NCI-H146 treated with DMSO at 0.1 percent for 48 hours (cell line): ENCODE measurements around the gene GPRC5B.

ENCODE experiments used
- DNase-seq: peaks from one replicate; lab custom pipeline; 2025; ENCODE audit not compliant: unreplicated experiment; lab: John Stamatoyannopoulos, UW

Gene GPRC5B, protein sequence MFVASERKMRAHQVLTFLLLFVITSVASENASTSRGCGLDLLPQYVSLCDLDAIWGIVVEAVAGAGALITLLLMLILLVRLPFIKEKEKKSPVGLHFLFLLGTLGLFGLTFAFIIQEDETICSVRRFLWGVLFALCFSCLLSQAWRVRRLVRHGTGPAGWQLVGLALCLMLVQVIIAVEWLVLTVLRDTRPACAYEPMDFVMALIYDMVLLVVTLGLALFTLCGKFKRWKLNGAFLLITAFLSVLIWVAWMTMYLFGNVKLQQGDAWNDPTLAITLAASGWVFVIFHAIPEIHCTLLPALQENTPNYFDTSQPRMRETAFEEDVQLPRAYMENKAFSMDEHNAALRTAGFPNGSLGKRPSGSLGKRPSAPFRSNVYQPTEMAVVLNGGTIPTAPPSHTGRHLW

DNA sequence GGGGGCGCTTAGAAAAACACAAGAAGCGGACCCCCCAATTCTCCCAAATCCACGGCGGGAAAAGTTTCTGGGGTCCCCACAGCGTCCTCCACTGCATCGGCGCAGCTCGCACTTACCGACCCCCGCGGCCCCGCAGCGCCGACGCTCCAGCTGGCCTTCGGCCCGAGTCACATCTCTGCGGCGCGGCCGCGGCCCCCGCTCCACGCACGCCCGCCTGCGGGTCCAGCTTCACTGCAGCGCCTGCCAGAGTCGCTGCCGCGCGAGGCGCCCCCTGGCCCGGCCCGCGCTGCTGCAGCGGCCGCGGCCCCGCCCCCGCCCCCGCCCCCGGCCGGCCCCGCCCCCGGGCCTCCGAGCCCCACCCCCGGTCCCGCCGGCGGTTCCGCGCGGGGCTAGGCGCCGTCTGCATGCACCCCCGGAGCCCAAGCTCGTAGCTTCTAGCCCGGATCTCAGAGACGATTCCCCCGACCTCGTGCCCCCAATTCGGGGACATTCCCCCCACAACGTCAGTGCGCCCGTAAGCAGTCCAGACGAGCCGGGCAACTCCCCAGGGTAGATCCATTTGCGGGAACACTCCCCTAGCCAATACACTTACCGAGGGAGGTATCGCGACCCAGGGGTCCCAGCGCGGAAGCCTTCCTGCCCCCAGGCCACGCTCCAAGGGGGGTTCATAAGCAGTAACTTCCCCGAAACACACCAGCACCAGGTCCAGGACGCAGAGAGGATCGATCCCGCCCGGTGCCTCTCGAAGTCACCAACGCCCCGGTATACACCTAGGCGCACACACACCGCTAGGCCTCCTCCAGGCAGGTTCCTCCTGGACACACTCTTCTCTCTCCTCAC, at the start of gene GPRC5B:
TSS of gene GPRC5B (minus strand) at position 238 of the 840 bp plus-strand sequence. CDS start 12,003 bp downstream, outside the sequence.
- peak; percentile 26 for DNase-seq

- DNase-seq, result no peak
These were observed 49.1 kb upstream of the GPRC5B start for GRCh38 chr16:19933740-19934139.

DNA sequence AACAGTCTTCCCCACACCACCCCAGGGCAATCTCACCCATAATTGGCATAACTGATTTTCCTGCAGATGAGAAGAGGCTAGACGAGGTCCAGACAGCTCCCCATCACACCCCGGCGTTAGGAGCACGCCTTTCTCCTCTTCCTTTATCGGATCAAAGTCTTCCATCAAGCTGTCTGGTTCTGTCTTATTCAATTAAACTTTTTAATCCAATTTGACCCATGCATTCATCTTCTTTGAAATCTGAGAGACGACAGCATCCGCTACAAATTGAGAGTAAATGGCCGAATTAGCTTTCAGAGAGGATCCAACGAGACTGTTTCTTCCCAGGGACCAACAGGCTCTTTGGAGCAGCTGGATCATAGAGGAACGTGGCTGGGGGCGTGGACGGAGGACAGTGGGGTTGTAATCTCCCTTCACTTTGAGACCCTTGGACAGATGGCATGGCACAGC, 44.4 kb upstream of the GPRC5B start:
- no peak for DNase-seq

DNA sequence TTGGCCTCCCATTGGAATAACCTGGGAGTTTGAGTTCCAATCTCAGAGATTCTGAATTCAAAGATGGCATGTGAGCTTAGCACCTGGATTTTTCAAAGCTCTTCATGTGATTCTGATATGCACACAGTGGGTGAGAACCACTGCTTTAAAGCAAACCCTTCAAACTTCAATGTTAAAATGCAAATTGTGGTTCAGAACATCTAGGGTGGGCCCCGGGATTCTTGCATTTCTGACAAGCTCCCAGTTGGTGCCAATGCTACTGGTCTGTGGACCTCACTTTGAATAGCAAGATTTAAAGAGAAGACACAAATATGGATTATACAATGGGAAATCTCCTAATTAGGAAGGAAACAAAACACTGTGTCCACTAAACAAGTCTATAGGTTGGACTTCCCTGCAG, 43.8 kb upstream of the GPRC5B start:
- no peak for DNase-seq

GRCh38 chr16:19926449-19927390, 42.1 kb upstream of the GPRC5B start:
- DNase-seq, result no peak

- no peak for DNase-seq
These were observed 38.7 kb upstream of the GPRC5B start for GRCh38 chr16:19923396-19923795.

DNA sequence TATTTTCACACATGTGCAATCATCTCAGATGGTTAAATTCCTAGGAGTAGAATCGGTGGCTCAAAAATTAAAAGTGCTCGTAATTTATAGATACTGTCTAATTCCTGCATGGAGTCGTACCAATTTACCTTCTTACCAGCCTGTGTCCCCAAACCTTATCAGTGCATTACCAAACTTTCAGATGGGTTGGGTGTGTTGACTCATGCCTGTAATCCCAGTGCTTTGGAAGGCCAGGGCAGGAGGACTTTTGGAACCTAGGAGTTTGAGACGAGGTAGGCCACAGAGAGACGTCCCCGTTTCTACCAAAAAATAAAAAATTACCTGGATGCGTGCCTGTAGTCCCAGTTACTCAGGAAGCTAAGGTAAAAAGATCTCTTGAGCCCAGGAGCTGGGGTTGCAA, 34.5 kb upstream of the GPRC5B start:
- DNase-seq, result no peak

DNA sequence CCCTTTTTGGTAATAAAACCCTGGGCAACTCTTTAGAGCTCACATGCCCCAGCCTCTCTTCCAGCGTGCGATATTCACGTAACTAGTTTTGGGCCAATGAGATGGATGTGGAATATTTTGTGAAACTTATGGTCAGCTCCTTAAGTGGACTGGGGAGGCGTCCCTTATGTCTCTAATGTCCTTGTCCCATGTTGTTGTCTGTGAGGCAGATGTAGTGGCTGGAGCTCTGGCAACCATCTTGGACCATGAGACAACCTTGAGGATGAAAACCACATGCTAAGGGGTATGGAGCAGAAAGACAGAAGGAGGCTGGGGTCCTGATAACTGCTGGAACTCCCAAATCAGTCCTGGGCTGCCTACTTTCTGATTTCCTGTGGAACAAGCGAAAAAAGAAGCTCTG, 31.4 kb upstream of the GPRC5B start:
- no peak for DNase-seq

DNA sequence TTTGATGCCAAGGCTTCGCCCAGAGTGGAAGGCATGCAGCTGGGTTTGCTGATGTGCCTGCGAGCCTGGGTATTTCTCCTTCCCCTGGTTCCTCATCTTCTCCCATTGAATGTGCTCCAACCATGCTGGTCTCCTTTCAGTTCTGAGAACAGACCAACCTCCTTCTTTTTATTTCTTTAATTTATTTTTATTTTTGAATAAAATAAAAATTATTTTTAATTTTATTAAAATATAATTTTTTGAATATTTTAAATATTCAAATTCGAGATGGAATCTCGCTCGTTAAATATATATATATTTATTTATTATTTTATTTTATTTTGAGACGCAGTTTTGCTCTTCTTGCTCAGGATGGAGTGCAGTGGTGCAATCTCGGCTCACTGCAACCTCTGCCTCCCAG, 30.2 kb upstream of the GPRC5B start:
- DNase-seq, result no peak

- DNase-seq, result no peak
These were observed 28.6 kb upstream of the GPRC5B start for GRCh38 chr16:19913340-19913645.

GRCh38 chr16:19912455-19913339, 28.0 kb upstream of the GPRC5B start:
- DNase-seq, result no peak

- DNase-seq, result no peak
These were observed 27.3 kb upstream of the GPRC5B start for GRCh38 chr16:19911747-19912454.

DNA sequence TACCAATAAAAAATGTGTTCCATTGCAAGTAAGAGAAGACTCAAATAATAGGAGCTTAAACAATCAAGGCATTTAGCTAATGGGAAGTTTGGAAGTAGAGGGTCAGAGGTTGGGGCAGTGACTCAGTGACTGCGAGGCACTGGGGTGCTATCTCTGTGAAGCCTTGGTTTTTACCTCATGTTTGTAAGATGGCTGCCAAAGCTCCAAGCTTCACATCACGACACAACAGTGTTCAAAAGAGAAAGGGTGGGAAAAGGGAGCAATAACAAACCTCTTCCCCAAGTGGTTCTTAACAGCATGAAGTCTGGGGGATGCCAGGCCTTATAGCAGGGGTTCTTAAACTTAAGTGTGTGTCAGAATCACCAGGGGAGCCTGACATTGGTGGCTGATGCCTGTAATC, 26.6 kb upstream of the GPRC5B start:
- DNase-seq, result no peak

- DNase-seq, result no peak
These were observed 25.2 kb upstream of the GPRC5B start for GRCh38 chr16:19909750-19910322.

DNA sequence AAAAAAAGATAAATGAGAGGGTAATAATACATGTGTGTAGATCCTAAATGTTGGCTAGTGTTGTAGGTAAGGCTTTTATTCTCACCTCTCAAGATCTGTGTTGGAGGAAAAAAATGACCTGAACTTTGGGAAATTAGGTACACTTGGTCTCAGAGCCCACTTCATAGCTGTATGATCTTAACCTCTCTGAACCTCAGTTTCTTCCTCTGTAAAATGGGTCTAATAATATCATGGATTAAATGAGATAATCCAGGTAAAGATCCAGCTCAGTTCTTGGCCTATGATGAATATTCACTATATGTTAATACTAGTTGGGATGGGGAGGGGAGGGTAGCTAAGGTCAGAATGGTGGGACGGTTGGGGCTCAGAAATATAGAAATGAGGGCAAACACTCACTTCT, 24.3 kb upstream of the GPRC5B start:
- no peak for DNase-seq

- peak; percentile 64 for DNase-seq
These were observed 22.7 kb upstream of the GPRC5B start for GRCh38 chr16:19907161-19907992.

GRCh38 chr16:19901164-19901563, 16.5 kb upstream of the GPRC5B start:
- no peak for DNase-seq

DNA sequence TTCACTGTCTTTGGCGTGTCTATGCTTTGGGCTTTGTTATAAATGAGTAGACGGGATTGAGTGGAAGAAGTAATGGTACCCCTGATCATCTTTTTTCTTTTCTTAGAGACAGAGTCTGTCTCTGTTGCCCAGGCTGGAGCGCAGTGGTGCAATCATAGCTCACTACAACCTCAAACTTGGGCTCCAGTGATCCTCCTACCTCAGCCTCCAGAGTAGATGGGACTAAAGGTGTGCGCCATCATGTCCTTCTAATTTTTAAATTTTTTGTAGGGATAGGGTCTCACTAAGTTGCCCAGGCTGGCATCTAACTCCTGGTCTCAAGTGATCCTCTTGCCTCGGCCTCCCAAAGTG, 14.9 kb upstream of the GPRC5B start:
- DNase-seq, result no peak
